Measurements from ENCODE around the gene RASSF1. TPM values are rescaled to one million over a fixed set of nuclear protein-coding genes. Genes with fewer than 3 reads are reported as not detected.

Gene RASSF1
- polyA plus RNA-seq, 2 of the 4 experiments (the other 2 are of a cell fraction) = 14.4 to 15.4 TPM

DNA sequence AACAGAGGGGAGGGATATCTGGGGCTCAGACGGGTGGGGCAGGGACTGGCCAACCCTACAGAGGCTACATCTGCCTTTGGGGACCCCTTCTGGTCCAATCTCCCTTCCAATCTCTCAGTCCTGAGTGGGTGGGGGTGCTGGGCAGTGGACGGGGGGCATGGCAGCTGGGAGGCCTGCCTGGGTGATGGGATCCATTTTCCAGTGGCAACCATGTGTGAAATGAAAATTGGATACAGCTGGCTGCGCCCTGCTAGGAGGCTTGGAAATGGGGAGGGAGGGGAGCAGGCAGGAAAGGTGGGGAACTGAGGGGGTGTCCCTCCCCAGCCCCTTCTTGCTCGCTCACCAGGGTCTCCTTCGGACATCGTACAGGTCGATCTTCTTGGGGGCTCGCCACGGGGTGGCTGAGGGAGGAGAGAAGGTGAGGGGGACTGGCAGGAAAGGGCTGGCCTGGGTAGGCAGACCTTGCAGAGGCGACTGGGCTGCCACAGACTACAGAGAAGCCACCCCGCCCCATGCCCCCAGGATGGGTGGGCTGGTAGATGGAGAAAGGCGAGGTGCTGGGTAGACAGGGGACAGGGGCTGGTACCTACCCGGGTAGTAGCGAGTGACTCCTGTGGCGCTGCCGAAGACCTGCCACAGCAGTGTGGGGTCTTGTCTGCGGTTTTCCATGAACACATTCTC is 39.9 kb upstream of the RASSF1 start (continued):
- TF ChIP-seq PBX3 (IDR thresholded peaks at IDR 0.05) = no peak
- no peak for TF ChIP-seq EP300 (IDR thresholded peaks at IDR 0.05)
- TF ChIP-seq PHF8 (IDR thresholded peaks at IDR 0.05; ENCODE audit: borderline replicate concordance, low read depth) = no peak
- TF ChIP-seq SREBF2 (IDR thresholded peaks at IDR 0.05) = no peak

DNA sequence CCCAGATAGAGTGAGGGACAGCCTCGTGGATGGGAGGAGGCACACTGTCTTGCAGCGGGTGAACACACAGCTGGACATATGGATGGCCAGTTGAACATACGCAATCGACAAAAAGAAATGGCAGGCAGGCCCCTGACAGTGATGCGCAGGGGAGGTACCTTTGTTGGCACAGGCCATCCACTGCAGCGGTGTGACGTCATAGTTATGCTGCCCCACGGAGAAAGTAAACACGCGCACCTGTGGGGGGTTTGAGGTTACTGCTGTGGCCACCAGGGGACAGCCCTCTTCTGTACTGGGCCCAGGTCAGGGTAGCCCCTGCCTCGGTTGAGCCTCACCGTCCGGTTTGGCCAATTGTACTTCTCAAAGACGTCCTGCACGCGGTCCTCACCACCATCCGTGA is 38.1 kb upstream of the RASSF1 start:
- TF ChIP-seq POLR2A (IDR thresholded peaks at IDR 0.05; ENCODE audit: low read length) (no peak), HES2 (IDR thresholded peaks at IDR 0.05) (no peak), PHF8 (IDR thresholded peaks at IDR 0.05; ENCODE audit: borderline replicate concordance, low read depth) (no peak), BHLHE40 (IDR thresholded peaks at IDR 0.05; ENCODE audit: low read depth, low read length) (no peak), E2F6 (IDR thresholded peaks at IDR 0.05; ENCODE audit: borderline replicate concordance, low read depth) (no peak)
- no peak for FAIRE-seq
- Histone ChIP-seq H3K4me3 (no peak overlapping the region), H3K4me1 (no peaks in the 10 kb centered on the region), H3K9me3 (no peaks in the 10 kb centered on the region), H3K27ac (no peak overlapping the region), H3K4me2 (no peak overlapping the region)
- POLR2A ChIA-PET = no interaction called here
- CTCF ChIA-PET = no interaction called here
- WGBS (ENCODE audit: missing lambda C conversion rate) = 81% methylated on average over 17 of the region's 17 CpGs
- ATAC-seq = no peak
- no peak for DNase-seq (ENCODE audit: low read depth in 1 of 2, low spot score in 1 of 2)

GRCh38 chr3:50378024-50378423 is 37.4 kb upstream of the RASSF1 start:
- Histone ChIP-seq H3K4me3 (no peak overlapping the region), H3K4me2 (no peak overlapping the region), H3K27ac (no peak overlapping the region), H3K4me1 (no peaks in the 10 kb centered on the region), H3K9me3 (no peaks in the 10 kb centered on the region)
- POLR2A ChIA-PET = no interaction called here
- CTCF ChIA-PET = interaction anchor here (1.0 kb wide), 1 partner anchor 164 kb away, joined by 3 read pairs; no protein-coding TSS in a partner anchor
- 80% methylated on average over 2 of the region's 6 CpGs for WGBS (ENCODE audit: missing lambda C conversion rate)
- ATAC-seq = no peak
- no peak for TF ChIP-seq POLR2AphosphoS2 (conservative IDR thresholded peaks at IDR 0.05; ENCODE audit: low read length)
- no peak for TF ChIP-seq HOXB13 (CRISPR knock-in tag; IDR thresholded peaks at IDR 0.05; ENCODE audit: low read depth)
- TF ChIP-seq, protein P1, sequence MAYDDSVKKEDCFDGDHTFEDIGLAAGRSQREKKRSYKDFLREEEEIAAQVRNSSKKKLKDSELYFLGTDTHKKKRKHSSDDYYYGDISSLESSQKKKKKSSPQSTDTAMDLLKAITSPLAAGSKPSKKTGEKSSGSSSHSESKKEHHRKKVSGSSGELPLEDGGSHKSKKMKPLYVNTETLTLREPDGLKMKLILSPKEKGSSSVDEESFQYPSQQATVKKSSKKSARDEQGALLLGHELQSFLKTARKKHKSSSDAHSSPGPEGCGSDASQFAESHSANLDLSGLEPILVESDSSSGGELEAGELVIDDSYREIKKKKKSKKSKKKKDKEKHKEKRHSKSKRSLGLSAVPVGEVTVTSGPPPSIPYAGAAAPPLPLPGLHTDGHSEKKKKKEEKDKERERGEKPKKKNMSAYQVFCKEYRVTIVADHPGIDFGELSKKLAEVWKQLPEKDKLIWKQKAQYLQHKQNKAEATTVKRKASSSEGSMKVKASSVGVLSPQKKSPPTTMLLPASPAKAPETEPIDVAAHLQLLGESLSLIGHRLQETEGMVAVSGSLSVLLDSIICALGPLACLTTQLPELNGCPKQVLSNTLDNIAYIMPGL (CRISPR knock-in tag; IDR thresholded peaks at IDR 0.05; ENCODE audit: borderline replicate concordance) = no peak
- DNase-seq (ENCODE audit: low read depth in 1 of 2, low spot score in 1 of 2) = no peak
- no peak for FAIRE-seq

DNA sequence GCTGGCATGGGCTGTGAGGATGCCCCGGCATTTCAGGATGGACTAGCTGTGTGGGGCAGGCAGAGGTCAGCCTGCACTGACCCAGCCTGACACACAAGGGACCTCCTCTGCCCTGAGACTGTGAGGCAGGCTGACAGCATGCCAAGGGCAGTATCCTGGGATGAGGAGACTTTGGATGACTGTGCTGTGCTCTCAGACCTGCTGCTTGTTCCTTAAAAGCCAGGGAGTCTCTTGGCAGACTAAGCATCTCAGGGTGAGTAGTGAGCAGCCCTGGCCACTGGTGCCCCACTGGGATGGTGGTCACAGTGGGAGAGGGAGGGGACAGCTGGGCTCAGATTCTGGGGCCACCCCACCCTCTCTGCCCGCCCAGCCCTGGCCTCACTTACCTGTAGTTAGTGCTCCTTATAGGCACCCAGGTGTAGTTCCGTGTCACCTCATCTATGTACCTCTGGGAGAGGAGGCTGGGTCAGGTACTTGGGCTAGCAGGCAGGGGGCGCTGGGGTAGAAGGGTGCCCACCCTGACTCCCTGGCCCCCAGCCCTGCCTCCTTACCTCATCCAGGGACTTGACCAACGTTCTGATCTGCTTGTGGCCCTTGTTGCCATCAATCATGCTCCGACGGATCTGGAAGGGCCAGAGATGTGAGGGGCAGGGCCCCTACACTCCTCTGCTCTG is 34.8 kb upstream of the RASSF1 start:
- no peak for TF ChIP-seq ZC3H11A (IDR thresholded peaks at IDR 0.05)
- TF ChIP-seq NPAS2 (CRISPR knock-in tag; IDR thresholded peaks at IDR 0.05; ENCODE audit: borderline replicate concordance) = no peak
- TF ChIP-seq, protein P1 (CRISPR knock-in tag; IDR thresholded peaks at IDR 0.05; ENCODE audit: borderline replicate concordance) = no peak
- TF ChIP-seq, protein P2, sequence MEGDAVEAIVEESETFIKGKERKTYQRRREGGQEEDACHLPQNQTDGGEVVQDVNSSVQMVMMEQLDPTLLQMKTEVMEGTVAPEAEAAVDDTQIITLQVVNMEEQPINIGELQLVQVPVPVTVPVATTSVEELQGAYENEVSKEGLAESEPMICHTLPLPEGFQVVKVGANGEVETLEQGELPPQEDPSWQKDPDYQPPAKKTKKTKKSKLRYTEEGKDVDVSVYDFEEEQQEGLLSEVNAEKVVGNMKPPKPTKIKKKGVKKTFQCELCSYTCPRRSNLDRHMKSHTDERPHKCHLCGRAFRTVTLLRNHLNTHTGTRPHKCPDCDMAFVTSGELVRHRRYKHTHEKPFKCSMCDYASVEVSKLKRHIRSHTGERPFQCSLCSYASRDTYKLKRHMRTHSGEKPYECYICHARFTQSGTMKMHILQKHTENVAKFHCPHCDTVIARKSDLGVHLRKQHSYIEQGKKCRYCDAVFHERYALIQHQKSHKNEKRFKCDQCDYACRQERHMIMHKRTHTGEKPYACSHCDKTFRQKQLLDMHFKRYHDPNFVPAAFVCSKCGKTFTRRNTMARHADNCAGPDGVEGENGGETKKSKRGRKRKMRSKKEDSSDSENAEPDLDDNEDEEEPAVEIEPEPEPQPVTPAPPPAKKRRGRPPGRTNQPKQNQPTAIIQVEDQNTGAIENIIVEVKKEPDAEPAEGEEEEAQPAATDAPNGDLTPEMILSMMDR (IDR thresholded peaks at IDR 0.05) = no peak
- no peaks in the 10 kb centered on the region for H3K9me3 ChIP-seq
- peaks cover 9% of the 10 kb centered on the region; the same call in 2 of the 3 replicates for H3K4me1 ChIP-seq
- POLR2A ChIA-PET = no interaction called here
- CTCF ChIA-PET = interaction anchor here (1.1 kb wide), 1 partner anchor 167 kb away, joined by 3 read pairs; no protein-coding TSS in a partner anchor
- H3K27ac ChIP-seq = no peak overlapping the region
- ATAC-seq (peak; percentile 46 to 64; a peak in 4 of 6 replicates), FAIRE-seq (no peak), DNase-seq (ENCODE audit: low read depth in 1 of 2, low spot score in 1 of 2) (no peak)
- no peak overlapping the region for H3K4me3 ChIP-seq
- WGBS (ENCODE audit: missing lambda C conversion rate) = 60% methylated on average over 5 of the region's 7 CpGs
- no peak overlapping the region for H3K4me2 ChIP-seq
